ENCODE results near the gene ZFAND3. TPM values are rescaled to one million over a fixed set of nuclear protein-coding genes. Genes with fewer than 3 reads are reported as not detected.

The ZFAND3 gene
- total RNA-seq, 1 donor from 2014 or later: 81.8 TPM

- no peak for DNase-seq
- intact Hi-C loops (cut with micrococcal nuclease): loop anchor here (10.0 kb wide), 2 partner anchors 212 to 702 kb away; no protein-coding TSS in a partner anchor
- TF ChIP-seq CTCF (IDR thresholded peaks at IDR 0.05; ENCODE audit: borderline replicate concordance): no peak
- Histone ChIP-seq H3K4me1 (peaks cover 16% of the 10 kb centered on the region), H3K27ac (replicated peaks) (no peak overlapping the region), H3K9me3 (replicated peaks) (no peaks in the 10 kb centered on the region), H3K4me3 (no peak overlapping the region), H3K27me3 (ENCODE audit: low read depth) (no peaks in the 10 kb centered on the region), H3K36me3 (no peaks in the 10 kb centered on the region)
Observed at GRCh38 chr6:37792457-37793033, 27.0 kb upstream of the ZFAND3 start.

GRCh38 chr6:37793067-37793466 is 26.5 kb upstream of the ZFAND3 start:
- intact Hi-C loops (cut with micrococcal nuclease): loop anchor here (10.0 kb wide), 2 partner anchors 212 to 702 kb away; no protein-coding TSS in a partner anchor
- H3K9me3 ChIP-seq (replicated peaks): no peaks in the 10 kb centered on the region
- no peaks in the 10 kb centered on the region for H3K27me3 ChIP-seq (ENCODE audit: low read depth)
- no peak overlapping the region for H3K27ac ChIP-seq (replicated peaks)
- H3K36me3 ChIP-seq: no peaks in the 10 kb centered on the region
- peaks cover 16% of the 10 kb centered on the region for H3K4me1 ChIP-seq
- no peak for TF ChIP-seq CTCF (IDR thresholded peaks at IDR 0.05; ENCODE audit: borderline replicate concordance)
- no peak overlapping the region for H3K4me3 ChIP-seq
- no peak for DNase-seq

- Histone ChIP-seq H3K27ac (replicated peaks) (no peak overlapping the region), H3K36me3 (no peaks in the 10 kb centered on the region), H3K4me3 (no peak overlapping the region), H3K4me1 (peaks cover 16% of the 10 kb centered on the region), H3K9me3 (replicated peaks) (no peaks in the 10 kb centered on the region), H3K27me3 (ENCODE audit: low read depth) (no peaks in the 10 kb centered on the region)
- DNase-seq: no peak
- no peak for TF ChIP-seq CTCF (IDR thresholded peaks at IDR 0.05; ENCODE audit: borderline replicate concordance)
- intact Hi-C loops (cut with micrococcal nuclease): loop anchor here (10.0 kb wide), 2 partner anchors 210 to 700 kb away; no protein-coding TSS in a partner anchor
Observed at GRCh38 chr6:37794825-37795224, 24.7 kb upstream of the ZFAND3 start.

- no peak for TF ChIP-seq CTCF (IDR thresholded peaks at IDR 0.05; ENCODE audit: borderline replicate concordance)
- Histone ChIP-seq H3K4me3 (no peak overlapping the region), H3K27ac (replicated peaks) (no peak overlapping the region), H3K36me3 (no peaks in the 10 kb centered on the region), H3K4me1 (peaks cover 6% of the 10 kb centered on the region), H3K9me3 (replicated peaks) (no peaks in the 10 kb centered on the region), H3K27me3 (ENCODE audit: low read depth) (no peaks in the 10 kb centered on the region)
- no peak for DNase-seq
- intact Hi-C loops (cut with micrococcal nuclease): loop anchor here (10.0 kb wide), 2 partner anchors 206 to 696 kb away; no protein-coding TSS in a partner anchor
Observed at GRCh38 chr6:37798436-37799262, 20.9 kb upstream of the ZFAND3 start.

- intact Hi-C loops (cut with micrococcal nuclease): loop anchor here (10.0 kb wide), 2 partner anchors 206 to 696 kb away; no protein-coding TSS in a partner anchor
- TF ChIP-seq CTCF (IDR thresholded peaks at IDR 0.05; ENCODE audit: borderline replicate concordance): no peak
- Histone ChIP-seq H3K4me1 (peaks cover 6% of the 10 kb centered on the region), H3K27ac (replicated peaks) (no peak overlapping the region), H3K4me3 (no peak overlapping the region), H3K27me3 (ENCODE audit: low read depth) (no peaks in the 10 kb centered on the region), H3K9me3 (replicated peaks) (no peaks in the 10 kb centered on the region), H3K36me3 (no peaks in the 10 kb centered on the region)
- no peak for DNase-seq
Observed at GRCh38 chr6:37799263-37799644, 20.3 kb upstream of the ZFAND3 start.
